OCI-LY1 (cell line): ENCODE measurements around the gene EPAS1.

ENCODE experiments used
- H2AFZ ChIP-seq: fragments of 200-600 bp; sonication (generic), shearing (Covaris generic); 2 replicates; pipeline ENCODE4 v1.6.0; 2014; ENCODE audit warnings: antibody characterized with exemption, mild to moderate bottlenecking, low read length
- H3F3A ChIP-seq: fragments of 200-600 bp; sonication (generic), shearing (Covaris generic); 2 replicates; pipeline ENCODE4 v1.6.0; 2014; ENCODE audit warnings: mild to moderate bottlenecking, antibody characterized with exemption, low read length, moderate library complexity; ENCODE audit not compliant: insufficient read depth
- H3K27ac ChIP-seq: fragments of 200-600 bp; sonication (generic); 2 replicates; pipeline ENCODE4 v1.5.1; 2014; ENCODE audit warnings: low read length, mixed run types, mild to moderate bottlenecking, low read depth; ENCODE audit not compliant: poor library complexity, severe bottlenecking
- H3K27me3 ChIP-seq: fragments of 200-600 bp; sonication (generic); 2 replicates; pipeline ENCODE4 v1.6.0; 2014; ENCODE audit warnings: antibody characterized with exemption, mild to moderate bottlenecking, low read length, moderate library complexity; ENCODE audit not compliant: insufficient read depth
- H3K36me3 ChIP-seq: fragments of 200-600 bp; sonication (generic); 2 replicates; pipeline ENCODE4 v1.6.1; 2014; ENCODE audit warnings: mild to moderate bottlenecking, antibody characterized with exemption, low read length, moderate library complexity, mixed read lengths; ENCODE audit not compliant: insufficient read depth
- H3K4me1 ChIP-seq: fragments of 200-600 bp; sonication (generic); 2 replicates; pipeline ENCODE4 v1.5.1; 2014; ENCODE audit warnings: mild to moderate bottlenecking, low read length, moderate library complexity; ENCODE audit not compliant: insufficient read depth, severe bottlenecking
- H3K4me2 ChIP-seq: fragments of 200-600 bp; sonication (generic), shearing (Covaris generic); 2 replicates; pipeline ENCODE4 v1.6.1; 2014; ENCODE audit warnings: low read length
- H3K4me3 ChIP-seq: fragments of 200-600 bp; sonication (generic); 2 replicates; pipeline ENCODE4 v1.5.1; 2014; ENCODE audit warnings: low read length, low read depth, mild to moderate bottlenecking, mixed read lengths; ENCODE audit not compliant: poor library complexity, severe bottlenecking
- H3K79me2 ChIP-seq: fragments of 200-600 bp; shearing (Covaris generic); 2 replicates; pipeline ENCODE4 v1.6.1; 2016; ENCODE audit warnings: mixed run types, low read length, mixed read lengths; ENCODE audit not compliant: insufficient read depth
- H3K9ac ChIP-seq: fragments of 200-600 bp; sonication (generic), shearing (Covaris generic); 2 replicates; pipeline ENCODE4 v1.6.1; 2014; ENCODE audit warnings: mild to moderate bottlenecking, low read length, mixed read lengths
- H3K9me2 ChIP-seq: fragments of 200-600 bp; sonication (generic), shearing (Covaris generic); 2 replicates; pipeline ENCODE4 v1.6.1; 2014; ENCODE audit warnings: low read depth, mild to moderate bottlenecking, low read length, mixed read lengths
- H3K9me3 ChIP-seq: fragments of 200-600 bp; shearing (Covaris generic); 2 replicates; pipeline ENCODE4 v1.6.1; 2014; ENCODE audit warnings: low read length, mixed read lengths
- H4K20me1 ChIP-seq: fragments of 200-600 bp; sonication (generic), shearing (Covaris generic); 2 replicates; pipeline ENCODE4 v1.6.0; 2016; ENCODE audit warnings: mild to moderate bottlenecking, low read length; ENCODE audit not compliant: insufficient read depth
- CTCF ChIP-seq: fragments of 200-600 bp; sonication (generic), shearing (Covaris generic); IDR thresholded peaks from 2 replicates; pipeline ENCODE4 v1.5.1; 2017; ENCODE audit warnings: mild to moderate bottlenecking, antibody characterized with exemption, low read length, moderate library complexity, mixed read lengths
- EZH2 ChIP-seq: fragments of 200-600 bp; sonication (generic), shearing (Covaris generic); IDR thresholded peaks from 2 replicates; pipeline ENCODE4 v1.8.0; 2017; ENCODE audit warnings: borderline replicate concordance, mixed run types, mild to moderate bottlenecking, antibody characterized with exemption, low read length, moderate library complexity, mixed read lengths

Gene EPAS1

GRCh38 chr2:46326231-46326980 lies 29.2 kb downstream of the EPAS1 start:
- no peak overlapping the region for H3K4me2 ChIP-seq
- TF ChIP-seq CTCF (no peak), EZH2 (no peak)
- no peaks in the 10 kb centered on the region for H3K9me2 ChIP-seq
- H3K36me3 ChIP-seq: no peaks in the 10 kb centered on the region
- H2AFZ ChIP-seq: no peak overlapping the region
- no peaks in the 10 kb centered on the region for H4K20me1 ChIP-seq
- H3K27ac ChIP-seq: no peak overlapping the region
- H3K27me3 ChIP-seq: peaks cover 9% of the 10 kb centered on the region; the same call in 1 of the 2 replicates
- no peaks in the 10 kb centered on the region for H3F3A ChIP-seq
- no peaks in the 10 kb centered on the region for H3K4me1 ChIP-seq
- no peak overlapping the region for H3K9ac ChIP-seq
- no peak overlapping the region for H3K4me3 ChIP-seq
- no peaks in the 10 kb centered on the region for H3K79me2 ChIP-seq
- no peaks in the 10 kb centered on the region for H3K9me3 ChIP-seq

- no peaks in the 10 kb centered on the region for H3K36me3 ChIP-seq
- TF ChIP-seq CTCF (peak; percentile 43), EZH2 (no peak)
- H2AFZ ChIP-seq: no peak overlapping the region
- H3K4me3 ChIP-seq: no peak overlapping the region
- no peaks in the 10 kb centered on the region for H3F3A ChIP-seq
- peaks cover 9% of the 10 kb centered on the region; the same call in 1 of the 2 replicates for H3K27me3 ChIP-seq
- no peaks in the 10 kb centered on the region for H3K79me2 ChIP-seq
- no peak overlapping the region for H3K27ac ChIP-seq
- H3K4me1 ChIP-seq: no peaks in the 10 kb centered on the region
- H3K4me2 ChIP-seq: no peak overlapping the region
- H4K20me1 ChIP-seq: no peaks in the 10 kb centered on the region
- no peak overlapping the region for H3K9ac ChIP-seq
- H3K9me3 ChIP-seq: no peaks in the 10 kb centered on the region
- H3K9me2 ChIP-seq: no peaks in the 10 kb centered on the region
These were observed 30.4 kb downstream of the EPAS1 start for GRCh38 chr2:46327627-46328026.

GRCh38 chr2:46328291-46328690 lies 31.1 kb downstream of the EPAS1 start:
- TF ChIP-seq CTCF: no peak
- no peak for TF ChIP-seq EZH2
- Histone ChIP-seq H4K20me1 (no peaks in the 10 kb centered on the region), H3K79me2 (no peaks in the 10 kb centered on the region), H3K4me2 (no peak overlapping the region), H3K36me3 (no peaks in the 10 kb centered on the region), H3K9ac (no peak overlapping the region), H3K27ac (no peak overlapping the region), H3K9me2 (no peaks in the 10 kb centered on the region), H2AFZ (no peak overlapping the region), H3K4me3 (no peak overlapping the region), H3F3A (no peaks in the 10 kb centered on the region), H3K9me3 (no peaks in the 10 kb centered on the region), H3K4me1 (no peaks in the 10 kb centered on the region), H3K27me3 (peaks cover 9% of the 10 kb centered on the region; the same call in 1 of the 2 replicates)
